22Rv1 (cell line): Measurements from ENCODE around the gene ALAS2.
A peak's percentile ranks its signal among the peaks of the same experiment; 100 is the strongest.

Experiments used
- CTCF ChIP-seq: fragments of 450-650 bp; IDR thresholded peaks from 2 replicates; pipeline ENCODE4 v1.5.1; 2017; ENCODE audit warnings: mild to moderate bottlenecking
- ZFX ChIP-seq: fragments of 450-650 bp; IDR thresholded peaks from 2 replicates; pipeline ENCODE4 v1.6.1; 2017; ENCODE audit warnings: antibody characterized with exemption, borderline replicate concordance

GRCh38 chrX:55011294-55011693 lies 19.5 kb downstream of the ALAS2 start:
- TF ChIP-seq CTCF = peak; percentile 24; the same call in 1 of the 2 replicates
- no peak for TF ChIP-seq ZFX
